ENCODE measurements around the gene ATP5F1C.

GRCh38 chr10:7853226-7853842 is 65.4 kb downstream of the ATP5F1C start:
- TF ChIP-seq CTCF (IDR thresholded peaks at IDR 0.05) = no peak
- no peak for TF ChIP-seq POLR2A (IDR thresholded peaks at IDR 0.05)
- no peak for TF ChIP-seq POLR2AphosphoS5 (IDR thresholded peaks at IDR 0.05)

All from breast epithelium (tissue), 3 donors.